HEK293 (cell line): ENCODE data around the gene LINGO1.

Source experiments
- YY1 ChIP-seq: fragments of 450-650 bp; formaldehyde crosslinking; IDR thresholded peaks from 2 replicates; pipeline ENCODE4 v1.5.1; 2018; ENCODE audit warnings: missing biosample characterization, missing genetic modification characterization
- ZNF121 ChIP-seq: fragments of 450-650 bp; formaldehyde crosslinking; IDR thresholded peaks from 2 replicates; pipeline ENCODE4 v1.5.1; 2016; ENCODE audit warnings: missing biosample characterization, missing genetic modification characterization
- TF ChIP-seq, protein P1 (sequence below): fragments of 450-650 bp; formaldehyde crosslinking; IDR thresholded peaks from 2 replicates; pipeline ENCODE4 v1.5.1; 2017; ENCODE audit warnings: missing biosample characterization, missing genetic modification characterization

DNA sequence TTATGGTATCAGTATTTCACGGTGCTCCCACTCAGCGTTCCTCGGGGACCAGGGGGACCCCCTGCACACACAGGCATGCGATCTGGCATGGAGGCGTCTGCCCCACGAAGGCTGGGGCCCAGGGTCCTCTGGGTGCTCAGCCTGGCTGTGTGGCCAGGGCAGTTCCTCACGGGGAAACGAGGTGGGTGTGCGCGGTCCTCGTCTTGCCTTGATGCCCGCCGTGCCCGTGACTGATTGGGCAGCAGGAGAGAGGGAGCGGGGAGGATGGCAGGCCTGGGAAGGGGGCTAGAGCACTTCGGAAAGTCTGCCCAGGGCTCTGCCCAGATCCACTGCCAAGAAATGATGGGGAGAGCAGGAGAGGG, 10.9 kb downstream of the LINGO1 start:
- TF ChIP-seq YY1 (tag by site-specific recombination) (no peak), ZNF121 (no peak)
- TF ChIP-seq, protein P1, sequence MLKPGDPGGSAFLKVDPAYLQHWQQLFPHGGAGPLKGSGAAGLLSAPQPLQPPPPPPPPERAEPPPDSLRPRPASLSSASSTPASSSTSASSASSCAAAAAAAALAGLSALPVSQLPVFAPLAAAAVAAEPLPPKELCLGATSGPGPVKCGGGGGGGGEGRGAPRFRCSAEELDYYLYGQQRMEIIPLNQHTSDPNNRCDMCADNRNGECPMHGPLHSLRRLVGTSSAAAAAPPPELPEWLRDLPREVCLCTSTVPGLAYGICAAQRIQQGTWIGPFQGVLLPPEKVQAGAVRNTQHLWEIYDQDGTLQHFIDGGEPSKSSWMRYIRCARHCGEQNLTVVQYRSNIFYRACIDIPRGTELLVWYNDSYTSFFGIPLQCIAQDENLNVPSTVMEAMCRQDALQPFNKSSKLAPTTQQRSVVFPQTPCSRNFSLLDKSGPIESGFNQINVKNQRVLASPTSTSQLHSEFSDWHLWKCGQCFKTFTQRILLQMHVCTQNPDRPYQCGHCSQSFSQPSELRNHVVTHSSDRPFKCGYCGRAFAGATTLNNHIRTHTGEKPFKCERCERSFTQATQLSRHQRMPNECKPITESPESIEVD (tag by site-specific recombination): no peak
